PC-9 (cell line): ENCODE measurements around the gene ZMIZ1. TPM values are rescaled to one million over a fixed set of nuclear protein-coding genes. Genes with fewer than 3 reads are reported as not detected.

ENCODE experiments used
- BruUV-seq: library from RNA; stranded (reverse); fragments of 400-500 nt; replicated peaks from 2 replicates; lab custom pipeline; 2021; lab: Mats Ljungman, UMichigan
- CTCF ChIA-PET: fragments of 300-600 bp; sonication (Branson Sonifier 250); formaldehyde crosslinking; loops from one replicate; lab custom pipeline; 2022; ENCODE audit warnings: antibody characterized with exemption; lab: Charles Lee
- POLR2A ChIA-PET: fragments of 300-600 bp; sonication (Branson Sonifier 250); formaldehyde crosslinking; loops from one replicate; lab custom pipeline; 2022; ENCODE audit warnings: antibody characterized with exemption; ENCODE audit not compliant: unreplicated experiment; lab: Charles Lee
- DNase-seq, 2 experiments: peaks; one replicate each; pipeline versions ENCODE4 v3.0.0 to v3.0.0-alpha.2; 2015 to 2022; ENCODE audit warnings: mixed read lengths in 1 of 2
- H2AFZ ChIP-seq: fragments of 200-600 bp; sonication (generic); 2 replicates; pipeline ENCODE4 v1.8.1; 2017; ENCODE audit warnings: antibody characterized with exemption
- H3F3A ChIP-seq: fragments of 200-600 bp; sonication (generic); 2 replicates; pipeline ENCODE4 v1.8.1; 2017; ENCODE audit warnings: antibody characterized with exemption, mild to moderate bottlenecking, low read depth; ENCODE audit not compliant: insufficient read depth
- H3K27ac ChIP-seq: fragments of 200-600 bp; sonication (generic); 2 replicates; pipeline ENCODE4 v1.6.1; 2016; ENCODE audit warnings: mixed run types
- H3K27me3 ChIP-seq: fragments of 200-600 bp; sonication (generic); 2 replicates; pipeline ENCODE4 v1.6.1; 2016; ENCODE audit warnings: low read depth, mixed run types; ENCODE audit not compliant: insufficient read depth
- H3K36me3 ChIP-seq: fragments of 200-600 bp; sonication (generic); 2 replicates; pipeline ENCODE4 v1.6.1; 2016; ENCODE audit warnings: low read depth, mixed run types
- H3K4me1 ChIP-seq: fragments of 200-600 bp; sonication (generic); replicated peaks from 2 replicates; pipeline ENCODE4 v1.6.1; 2016; ENCODE audit warnings: mixed run types; ENCODE audit not compliant: insufficient read depth
- H3K4me2 ChIP-seq: fragments of 200-600 bp; sonication (generic); 2 replicates; pipeline ENCODE4 v1.6.1; 2017; ENCODE audit warnings: mixed run types
- H3K4me3 ChIP-seq: fragments of 200-600 bp; sonication (generic); 2 replicates; pipeline ENCODE4 v1.6.1; 2016; ENCODE audit warnings: mixed run types
- H3K79me2 ChIP-seq: fragments of 200-600 bp; sonication (generic); 2 replicates; pipeline ENCODE4 v1.6.1; 2017; ENCODE audit warnings: low read depth, mixed run types
- H3K9me2 ChIP-seq: fragments of 200-600 bp; sonication (generic); 2 replicates; pipeline ENCODE4 v1.8.1; 2017; ENCODE audit warnings: mild to moderate bottlenecking; ENCODE audit not compliant: insufficient read depth
- H3K9me3 ChIP-seq: fragments of 200-600 bp; sonication (generic); 2 replicates; pipeline ENCODE4 v1.8.1; 2016; ENCODE audit warnings: low read depth; ENCODE audit not compliant: insufficient read depth
- H4K20me1 ChIP-seq: fragments of 200-600 bp; sonication (generic); 2 replicates; pipeline ENCODE4 v1.8.1; 2017; ENCODE audit not compliant: insufficient read depth
- CTCF ChIP-seq: fragments of 200-600 bp; sonication (generic); conservative IDR thresholded peaks from 2 replicates; pipeline ENCODE4 v1.6.1; 2017; ENCODE audit warnings: mixed run types, antibody characterized with exemption, mild to moderate bottlenecking, moderate library complexity
- EZH2 ChIP-seq: fragments of 200-600 bp; sonication (generic); IDR thresholded peaks from 2 replicates; pipeline ENCODE4 v1.8.0; 2017; ENCODE audit warnings: antibody characterized with exemption, low read depth
- intact Hi-C: fragments of 100-400 bp; cut with micrococcal nuclease; formaldehyde crosslinking; loops from one replicate; pipeline ENCODE4 v1.10.0; 2022; ENCODE audit not compliant: unreplicated experiment
- total RNA-seq: library from RNA; stranded (reverse); gene quantifications from 2 replicates; pipeline ENCODE4 v1.2.3, GENCODE V29; 2021

The ZMIZ1 gene
- total RNA-seq, 1 experiment from 2014 or later: 47.6 TPM

GRCh38 chr10:79296431-79296830 is 227.7 kb downstream of the ZMIZ1 start:
- H3K9me2 ChIP-seq: no peaks in the 10 kb centered on the region
- no peak overlapping the region for H3K4me2 ChIP-seq
- POLR2A ChIA-PET: no interaction called here
- H3F3A ChIP-seq: peaks cover 48% of the 10 kb centered on the region
- no peak overlapping the region for H2AFZ ChIP-seq
- H4K20me1 ChIP-seq: no peaks in the 10 kb centered on the region
- no peak overlapping the region for H3K4me3 ChIP-seq
- no TSS peak for BruUV-seq
- H3K9me3 ChIP-seq: no peaks in the 10 kb centered on the region
- no peaks in the 10 kb centered on the region for H3K27me3 ChIP-seq
- TF ChIP-seq CTCF (no peak), EZH2 (no peak)
- DNase-seq: no peak
- CTCF ChIA-PET: interaction anchor here (0.6 kb wide), 1 partner anchor 645 kb away, joined by 5 read pairs; no protein-coding TSS in a partner anchor
- H3K4me1 ChIP-seq: peaks cover 53% of the 10 kb centered on the region
- H3K27ac ChIP-seq: no peak overlapping the region
- intact Hi-C loops: no loop called here
- peaks cover 19% of the 10 kb centered on the region; the same call in 1 of the 2 replicates for H3K36me3 ChIP-seq
- H3K79me2 ChIP-seq: no peaks in the 10 kb centered on the region

DNA sequence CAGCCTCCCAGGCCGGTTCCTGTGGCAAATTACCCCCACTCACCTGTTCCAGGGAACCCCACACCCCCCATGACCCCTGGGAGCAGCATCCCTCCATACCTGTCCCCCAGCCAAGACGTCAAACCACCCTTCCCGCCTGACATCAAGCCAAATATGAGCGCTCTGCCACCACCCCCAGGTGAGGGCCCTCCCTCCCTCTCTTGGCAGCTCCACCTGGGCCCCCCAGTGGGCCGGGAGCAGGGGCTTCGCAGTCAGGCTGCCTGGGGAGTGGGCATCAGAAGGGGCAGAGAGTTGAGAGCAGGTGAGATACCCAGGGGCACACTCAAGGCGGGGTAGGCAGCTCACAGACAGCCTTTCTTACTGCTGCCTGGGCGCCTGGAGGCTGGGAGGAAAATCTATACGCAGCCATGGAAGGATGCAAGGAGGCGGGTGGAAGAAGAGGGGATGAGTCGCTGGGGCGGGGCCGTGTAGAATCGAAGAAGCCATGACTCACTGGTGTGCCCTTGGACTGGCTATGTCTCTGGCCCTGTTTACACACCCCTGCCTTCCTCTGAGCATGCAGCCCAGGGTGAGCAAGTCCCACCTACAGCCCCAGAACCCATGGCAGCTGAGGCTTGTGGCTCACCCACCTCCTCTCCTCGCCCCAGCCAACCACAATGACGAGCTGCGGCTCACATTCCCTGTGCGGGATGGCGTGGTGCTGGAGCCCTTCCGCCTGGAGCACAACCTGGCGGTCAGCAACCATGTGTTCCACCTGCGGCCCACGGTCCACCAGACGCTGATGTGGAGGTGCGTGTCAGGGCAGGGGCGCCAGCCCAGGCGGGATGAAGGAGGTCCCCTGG is 229.9 kb downstream of the ZMIZ1 start:
- intact Hi-C loops: loop anchor here (1.0 to 2.0 kb wide), 3 partner anchors 17 to 58 kb away; partner anchors contain the start of gene PPIF
- Histone ChIP-seq H3K36me3 (peaks cover 22% of the 10 kb centered on the region; the same call in 1 of the 2 replicates), H2AFZ (no peak overlapping the region), H3K9me3 (no peaks in the 10 kb centered on the region), H3F3A (peaks cover 47% of the 10 kb centered on the region), H3K27ac (peak overlapping the region; percentile 85), H3K4me3 (no peak overlapping the region), H3K27me3 (no peaks in the 10 kb centered on the region), H3K9me2 (no peaks in the 10 kb centered on the region), H3K79me2 (no peaks in the 10 kb centered on the region), H3K4me1 (peaks cover 52% of the 10 kb centered on the region), H3K4me2 (peak overlapping the region; percentile 55), H4K20me1 (no peaks in the 10 kb centered on the region)
- BruUV-seq: no TSS peak
- CTCF ChIA-PET: interaction anchor here (0.6 to 1.0 kb wide), 2 partner anchors 9 to 901 kb away, joined by 3 to 10 read pairs; no protein-coding TSS in a partner anchor
- TF ChIP-seq CTCF (no peak), EZH2 (no peak)
- peak; percentile 85 to 92 for DNase-seq
- POLR2A ChIA-PET: interaction anchor here (0.6 to 0.7 kb wide), 2 partner anchors 23 to 366 kb away, joined by 4 read pairs; no protein-coding TSS in a partner anchor

GRCh38 chr10:79299397-79300241 is 230.9 kb downstream of the ZMIZ1 start:
- intact Hi-C loops: loop anchor here (1.0 to 2.0 kb wide), 3 partner anchors 16 to 59 kb away; partner anchors contain the start of gene PPIF
- no peak for TF ChIP-seq EZH2
- TF ChIP-seq CTCF: no peak
- ChIA-PET CTCF (interaction anchor here (0.6 to 1.0 kb wide), 3 partner anchors 10 to 75 kb away, joined by 3 read pairs; no protein-coding TSS in a partner anchor), POLR2A (interaction anchor here (0.6 to 0.7 kb wide), 3 partner anchors 24 to 234 kb away, joined by 3 to 4 read pairs (median 4); no protein-coding TSS in a partner anchor)
- BruUV-seq: TSS peak; percentile 24
- no peak overlapping the region for H2AFZ ChIP-seq
- no peaks in the 10 kb centered on the region for H3K9me2 ChIP-seq
- no peaks in the 10 kb centered on the region for H3K79me2 ChIP-seq
- H3F3A ChIP-seq: peaks cover 47% of the 10 kb centered on the region
- no peak overlapping the region for H3K4me3 ChIP-seq
- DNase-seq: peak; percentile 87
- H3K4me1 ChIP-seq: peaks cover 51% of the 10 kb centered on the region
- peak overlapping the region; percentile 85 for H3K27ac ChIP-seq
- peaks cover 18% of the 10 kb centered on the region; the same call in 1 of the 2 replicates for H3K36me3 ChIP-seq
- no peaks in the 10 kb centered on the region for H3K27me3 ChIP-seq
- peak overlapping the region; percentile 55; the same call in 1 of the 2 replicates for H3K4me2 ChIP-seq
- no peaks in the 10 kb centered on the region for H3K9me3 ChIP-seq
- no peaks in the 10 kb centered on the region for H4K20me1 ChIP-seq
